IMR-90 (cell line): ENCODE results near the gene INPP5A. TPM values are rescaled to one million over a fixed set of nuclear protein-coding genes. Genes with fewer than 3 reads are reported as not detected.

ENCODE experiments used
- ATAC-seq: fragments of 200-7000 bp; cut with Tn5 transposase; 2 replicates; pipeline ENCODE4 v1.9.1; 2020; ENCODE audit warnings: low read depth, mild to moderate bottlenecking, moderate library complexity
- BruUV-seq: library from RNA; stranded (reverse); fragments of 400-500 nt; replicated peaks from 2 replicates; lab custom pipeline; 2021; lab: Mats Ljungman, UMichigan
- CTCF ChIA-PET: fragments of 300-600 bp; formaldehyde crosslinking; extraction: SDS; loops from one replicate; lab custom pipeline; 2021; ENCODE audit warnings: antibody characterized with exemption; lab: Yijun Ruan, JAX
- POLR2A ChIA-PET: fragments of 300-600 bp; sonication (Branson Sonifier 250); formaldehyde crosslinking; loops from one replicate; lab custom pipeline; 2022; ENCODE audit warnings: antibody characterized with exemption; ENCODE audit not compliant: unreplicated experiment; lab: Charles Lee
- DNase-seq: peaks from one replicate; pipeline ENCODE4 v3.0.0; 2013
- H2AFZ ChIP-seq: replicated peaks from 2 replicates; pipeline ENCODE3; 2013; ENCODE audit warnings: low read length, mild to moderate bottlenecking; ENCODE audit not compliant: poor library complexity
- H2AK5ac ChIP-seq: 2 replicates; pipeline ENCODE4 v1.6.1; 2013; ENCODE audit warnings: low read depth, low read length, inconsistent platforms
- H2AK9ac ChIP-seq: replicated peaks from 2 replicates; pipeline ENCODE3; 2013; ENCODE audit warnings: mild to moderate bottlenecking, low read depth, low read length, moderate library complexity; ENCODE audit not compliant: poor library complexity
- H2BK120ac ChIP-seq: 2 replicates; pipeline ENCODE4 v1.6.1; 2013; ENCODE audit warnings: low read depth, low read length, inconsistent platforms
- H2BK15ac ChIP-seq: 3 replicates; pipeline ENCODE4 v1.6.1; 2013; ENCODE audit warnings: low read depth, low read length, inconsistent platforms
- H2BK20ac ChIP-seq: 2 replicates; pipeline ENCODE4 v1.6.1; 2013; ENCODE audit warnings: low read depth, mild to moderate bottlenecking, inconsistent platforms, low read length, moderate library complexity
- H2BK5ac ChIP-seq: 2 replicates; pipeline ENCODE4 v1.6.1; 2013; ENCODE audit warnings: mild to moderate bottlenecking, low read depth, low read length, inconsistent platforms; ENCODE audit not compliant: poor library complexity, severe bottlenecking
- H3K14ac ChIP-seq: replicated peaks from 2 replicates; pipeline ENCODE4 v1.6.1; 2013; ENCODE audit warnings: low read depth, low read length, inconsistent platforms
- H3K18ac ChIP-seq: 2 replicates; pipeline ENCODE4 v1.6.1; 2013; ENCODE audit warnings: low read depth, low read length, control low read depth
- H3K23ac ChIP-seq: 2 replicates; pipeline ENCODE4 v1.6.1; 2013; ENCODE audit warnings: low read depth, low read length, inconsistent platforms
- H3K27ac ChIP-seq: 2 replicates; pipeline ENCODE4 v1.5.1; 2013; ENCODE audit warnings: mild to moderate bottlenecking, control low read depth, low read length; ENCODE audit not compliant: insufficient read depth
- H3K27me3 ChIP-seq: 2 replicates; pipeline ENCODE4 v1.6.1; 2013; ENCODE audit warnings: low read length; ENCODE audit not compliant: control insufficient read depth, insufficient read depth
- H3K36me3 ChIP-seq: 2 replicates; pipeline ENCODE4 v1.6.1; 2013; ENCODE audit warnings: low read length, mixed read lengths; ENCODE audit not compliant: control insufficient read depth, insufficient read depth
- H3K4ac ChIP-seq: 2 replicates; pipeline ENCODE4 v1.6.1; 2013; ENCODE audit warnings: low read depth, low read length, inconsistent platforms
- H3K4me1 ChIP-seq: 2 replicates; pipeline ENCODE4 v1.6.1; 2013; ENCODE audit warnings: low read length, mixed read lengths; ENCODE audit not compliant: control insufficient read depth, insufficient read depth
- H3K4me2 ChIP-seq: 2 replicates; pipeline ENCODE4 v1.6.1; 2013; ENCODE audit warnings: low read depth, mild to moderate bottlenecking, control low read depth, low read length, moderate library complexity
- H3K4me3 ChIP-seq: 2 replicates; pipeline ENCODE4 v1.5.1; 2013; ENCODE audit warnings: low read depth, mild to moderate bottlenecking, control low read depth, low read length, moderate library complexity; ENCODE audit not compliant: insufficient read depth
- H3K56ac ChIP-seq: 2 replicates; pipeline ENCODE4 v1.6.1; 2013; ENCODE audit warnings: low read length, inconsistent platforms; ENCODE audit not compliant: insufficient read depth; ENCODE audit errors: extremely low read depth
- H3K79me1 ChIP-seq, 2 experiments: 2 replicates each; pipeline ENCODE4 v1.6.1; 2013; ENCODE audit warnings: low read length in 2 of 2, inconsistent platforms in 1 of 2, low read depth in 1 of 2
- H3K9ac ChIP-seq: 2 replicates; pipeline ENCODE4 v1.6.1; 2013; ENCODE audit warnings: low read depth, low read length, control low read depth
- H3K9me1 ChIP-seq: 2 replicates; pipeline ENCODE4 v1.6.1; 2013; ENCODE audit warnings: low read length, inconsistent platforms; ENCODE audit not compliant: insufficient read depth
- H3K9me3 ChIP-seq: 2 replicates; pipeline ENCODE4 v1.6.1; 2013; ENCODE audit warnings: low read length; ENCODE audit not compliant: control insufficient read depth, insufficient read depth
- H4K20me1 ChIP-seq: 2 replicates; pipeline ENCODE4 v1.6.1; 2013; ENCODE audit warnings: low read length, inconsistent platforms; ENCODE audit not compliant: insufficient read depth
- H4K5ac ChIP-seq: 2 replicates; pipeline ENCODE4 v1.6.1; 2013; ENCODE audit warnings: mild to moderate bottlenecking, low read depth, low read length, control low read depth
- H4K8ac ChIP-seq, 2 experiments: 2 replicates each; pipeline ENCODE4 v1.6.1; 2013; ENCODE audit warnings: low read depth in 2 of 2, low read length in 2 of 2, control low read depth in 1 of 2, inconsistent platforms in 1 of 2
- H4K91ac ChIP-seq: 2 replicates; pipeline ENCODE4 v1.6.1; 2013; ENCODE audit warnings: low read depth, low read length, inconsistent platforms; ENCODE audit not compliant: insufficient read depth
- BHLHE40 ChIP-seq: fragments of 150-350 bp; IDR thresholded peaks from 2 replicates; pipeline ENCODE4 v1.6.1; 2016; ENCODE audit warnings: mild to moderate bottlenecking, low read depth, low read length
- CHD1 ChIP-seq: IDR thresholded peaks from 2 replicates; pipeline ENCODE4 v1.6.1; 2012; ENCODE audit warnings: low read depth, low read length, improper control_type of control experiment
- FOS ChIP-seq: fragments of 150-350 bp; IDR thresholded peaks from 2 replicates; pipeline ENCODE4 v1.6.1; 2016; ENCODE audit warnings: low read depth, low read length
- MAZ ChIP-seq: IDR thresholded peaks from 2 replicates; pipeline ENCODE4 v1.6.1; 2012; ENCODE audit warnings: low read depth, mild to moderate bottlenecking, low read length, improper control_type of control experiment, moderate library complexity, borderline replicate concordance
- MXI1 ChIP-seq: IDR thresholded peaks from 2 replicates; pipeline ENCODE4 v1.6.1; 2012; ENCODE audit warnings: low read depth, mild to moderate bottlenecking, low read length, moderate library complexity, borderline replicate concordance
- NFE2L2 ChIP-seq: fragments of 150-350 bp; IDR thresholded peaks from 2 replicates; pipeline ENCODE4 v1.6.1; 2016; ENCODE audit warnings: low read depth, mild to moderate bottlenecking, low read length
- RCOR1 ChIP-seq: IDR thresholded peaks from 2 replicates; pipeline ENCODE4 v1.6.1; 2012; ENCODE audit warnings: mild to moderate bottlenecking, low read length, improper control_type of control experiment; ENCODE audit not compliant: insufficient replicate concordance
- RFX5 ChIP-seq: IDR thresholded peaks from 2 replicates; pipeline ENCODE4 v1.8.0; 2012; ENCODE audit warnings: low read depth, mild to moderate bottlenecking, low read length, moderate library complexity
- SMC3 ChIP-seq: fragments of 150-350 bp; IDR thresholded peaks from 2 replicates; pipeline ENCODE4 v1.6.1; 2016; ENCODE audit warnings: low read depth, mild to moderate bottlenecking, antibody characterized with exemption, low read length, moderate library complexity
- WGBS, 2 experiments: methylation state at CpG; one replicate each; pipeline versions ENCODE4 v1.1.5 to v1.1.7; 2013; ENCODE audit warnings: missing lambda C conversion rate in 2 of 2; ENCODE audit not compliant: insufficient read length in 1 of 2; ENCODE audit errors: extremely low coverage in 2 of 2; 5-methylcytosine and 5-hydroxymethylcytosine counted together
- dilution Hi-C: fragments of 300-500 bp; cut with HindIII; formaldehyde crosslinking; loops from one replicate; pipeline ENCODE4 v1.14.3; 2018; ENCODE audit warnings: low sequenced_read_pairs; ENCODE audit not compliant: unreplicated experiment
- in situ Hi-C: fragments of 300-500 bp; cut with MboI; formaldehyde crosslinking; loops from 3 replicates; pipeline ENCODE4 v1.14.3; 2019; ENCODE audit warnings: low sequenced_read_pairs, inconsistent platforms, mixed read lengths
- intact Hi-C: fragments of 100-400 bp; cut with micrococcal nuclease; formaldehyde crosslinking; loops from 2 replicates; pipeline ENCODE4 v1.10.0; 2022
- polyA plus RNA-seq, 3 experiments: library from polyadenylated mRNA; depleted of rRNA; stranded (reverse); fragments of >200 nt; gene quantifications; 2 replicates each; pipeline ENCODE4 v1.2.3, GENCODE V29; 2012; ENCODE audit warnings: low replicate concordance in 1 of 3
- total RNA-seq: library from RNA; depleted of rRNA; stranded (reverse); fragments of >200 nt; gene quantifications from 2 replicates; pipeline ENCODE4 v1.2.3, GENCODE V29; 2012
- TF ChIP-seq, protein P1 (sequence below): fragments of 150-350 bp; IDR thresholded peaks from 2 replicates; pipeline ENCODE4 v1.6.1; 2016; ENCODE audit warnings: low read depth, mild to moderate bottlenecking, low read length, moderate library complexity, borderline replicate concordance
- TF ChIP-seq, protein P2 (sequence below): conservative IDR thresholded peaks from 2 replicates; pipeline ENCODE4 v1.5.1; 2012; ENCODE audit warnings: mild to moderate bottlenecking, low read depth, low read length, improper control_type of control experiment

Gene INPP5A
- total and polyA plus RNA-seq, 2 of the 4 experiments (the other 2 are of a cell fraction), result 21.4 to 36.7 TPM

- no peaks in the 10 kb centered on the region for H3K36me3 ChIP-seq
- H3K4me3 ChIP-seq, result no peak overlapping the region
- H4K5ac ChIP-seq, result no peak overlapping the region
- H2BK120ac ChIP-seq, result no peak overlapping the region
- no CpG with 5 or more reads among the region's 15 CpGs for WGBS, 2 experiments
- no peak overlapping the region for H3K4me2 ChIP-seq
- no peak overlapping the region for H3K23ac ChIP-seq
- no peak overlapping the region for H3K14ac ChIP-seq
- no peak overlapping the region for H2BK20ac ChIP-seq
- H4K91ac ChIP-seq, result no peak overlapping the region
- peaks cover 13% of the 10 kb centered on the region; the same call in 1 of the 2 replicates for H3K27me3 ChIP-seq
- no peak overlapping the region for H2AFZ ChIP-seq
- dilution Hi-C loops (no loop called here), in situ Hi-C loops (no loop called here), intact Hi-C loops (no loop called here)
- CTCF ChIA-PET, result no interaction called here
- TF ChIP-seq MXI1 (no peak), SMC3 (no peak), CHD1 (no peak), BHLHE40 (no peak), RCOR1 (no peak), MAZ (no peak), NFE2L2 (no peak), FOS (no peak), RFX5 (no peak)
- TF ChIP-seq, protein P1, sequence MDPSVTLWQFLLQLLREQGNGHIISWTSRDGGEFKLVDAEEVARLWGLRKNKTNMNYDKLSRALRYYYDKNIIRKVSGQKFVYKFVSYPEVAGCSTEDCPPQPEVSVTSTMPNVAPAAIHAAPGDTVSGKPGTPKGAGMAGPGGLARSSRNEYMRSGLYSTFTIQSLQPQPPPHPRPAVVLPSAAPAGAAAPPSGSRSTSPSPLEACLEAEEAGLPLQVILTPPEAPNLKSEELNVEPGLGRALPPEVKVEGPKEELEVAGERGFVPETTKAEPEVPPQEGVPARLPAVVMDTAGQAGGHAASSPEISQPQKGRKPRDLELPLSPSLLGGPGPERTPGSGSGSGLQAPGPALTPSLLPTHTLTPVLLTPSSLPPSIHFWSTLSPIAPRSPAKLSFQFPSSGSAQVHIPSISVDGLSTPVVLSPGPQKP, result no peak
- TF ChIP-seq, protein P2, sequence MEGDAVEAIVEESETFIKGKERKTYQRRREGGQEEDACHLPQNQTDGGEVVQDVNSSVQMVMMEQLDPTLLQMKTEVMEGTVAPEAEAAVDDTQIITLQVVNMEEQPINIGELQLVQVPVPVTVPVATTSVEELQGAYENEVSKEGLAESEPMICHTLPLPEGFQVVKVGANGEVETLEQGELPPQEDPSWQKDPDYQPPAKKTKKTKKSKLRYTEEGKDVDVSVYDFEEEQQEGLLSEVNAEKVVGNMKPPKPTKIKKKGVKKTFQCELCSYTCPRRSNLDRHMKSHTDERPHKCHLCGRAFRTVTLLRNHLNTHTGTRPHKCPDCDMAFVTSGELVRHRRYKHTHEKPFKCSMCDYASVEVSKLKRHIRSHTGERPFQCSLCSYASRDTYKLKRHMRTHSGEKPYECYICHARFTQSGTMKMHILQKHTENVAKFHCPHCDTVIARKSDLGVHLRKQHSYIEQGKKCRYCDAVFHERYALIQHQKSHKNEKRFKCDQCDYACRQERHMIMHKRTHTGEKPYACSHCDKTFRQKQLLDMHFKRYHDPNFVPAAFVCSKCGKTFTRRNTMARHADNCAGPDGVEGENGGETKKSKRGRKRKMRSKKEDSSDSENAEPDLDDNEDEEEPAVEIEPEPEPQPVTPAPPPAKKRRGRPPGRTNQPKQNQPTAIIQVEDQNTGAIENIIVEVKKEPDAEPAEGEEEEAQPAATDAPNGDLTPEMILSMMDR, result no peak
- H2AK5ac ChIP-seq, result no peak overlapping the region
- DNase-seq, result no peak
- H3K4ac ChIP-seq, result no peak overlapping the region
- H3K4me1 ChIP-seq, result no peaks in the 10 kb centered on the region
- no TSS peak for BruUV-seq
- no peaks in the 10 kb centered on the region for H4K20me1 ChIP-seq
- ATAC-seq, result no peak
- no peak overlapping the region for H2BK15ac ChIP-seq
- no peaks in the 10 kb centered on the region for H3K9me1 ChIP-seq
- H3K27ac ChIP-seq, result no peak overlapping the region
- no peak overlapping the region for H3K56ac ChIP-seq
- no peak overlapping the region for H3K18ac ChIP-seq
- no peaks in the 10 kb centered on the region for H3K79me1 ChIP-seq
- H2BK5ac ChIP-seq, result no peak overlapping the region
- H3K9me3 ChIP-seq, result peaks cover 5% of the 10 kb centered on the region
- H4K8ac ChIP-seq, result no peak overlapping the region
- POLR2A ChIA-PET, result no interaction called here
- no peak overlapping the region for H2AK9ac ChIP-seq
- no peak overlapping the region for H3K9ac ChIP-seq
Measured at GRCh38 chr10:132798876-132799275, 261.3 kb downstream of the INPP5A start.
